HG02571 (cell line): ENCODE measurements around the gene KCTD6.

ENCODE experiments used
- ATAC-seq: cut with Tn5 transposase; IDR thresholded peaks from one replicate; pipeline ENCODE4 v1.9.1; 2021; ENCODE audit warnings: mild to moderate bottlenecking, moderate library complexity; ENCODE audit not compliant: unreplicated experiment

The KCTD6 gene

DNA sequence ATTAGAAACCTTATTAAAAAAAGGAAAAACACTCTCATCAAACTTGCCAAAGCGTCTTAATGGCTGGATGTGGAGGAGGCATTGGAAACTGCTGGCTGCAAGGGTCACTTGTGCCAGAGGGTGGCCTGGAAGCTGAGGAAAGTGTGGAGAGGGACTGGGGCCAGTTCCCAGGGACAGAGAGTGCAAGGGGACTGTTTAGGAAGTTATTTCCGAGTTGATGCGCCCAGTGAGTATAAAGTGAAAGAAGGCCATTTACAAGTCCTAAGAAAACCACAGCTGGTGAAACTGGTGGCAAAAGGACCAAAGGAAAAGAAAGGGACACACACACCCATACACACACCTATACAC, 7.2 kb upstream of the KCTD6 start:
- ATAC-seq = no peak

DNA sequence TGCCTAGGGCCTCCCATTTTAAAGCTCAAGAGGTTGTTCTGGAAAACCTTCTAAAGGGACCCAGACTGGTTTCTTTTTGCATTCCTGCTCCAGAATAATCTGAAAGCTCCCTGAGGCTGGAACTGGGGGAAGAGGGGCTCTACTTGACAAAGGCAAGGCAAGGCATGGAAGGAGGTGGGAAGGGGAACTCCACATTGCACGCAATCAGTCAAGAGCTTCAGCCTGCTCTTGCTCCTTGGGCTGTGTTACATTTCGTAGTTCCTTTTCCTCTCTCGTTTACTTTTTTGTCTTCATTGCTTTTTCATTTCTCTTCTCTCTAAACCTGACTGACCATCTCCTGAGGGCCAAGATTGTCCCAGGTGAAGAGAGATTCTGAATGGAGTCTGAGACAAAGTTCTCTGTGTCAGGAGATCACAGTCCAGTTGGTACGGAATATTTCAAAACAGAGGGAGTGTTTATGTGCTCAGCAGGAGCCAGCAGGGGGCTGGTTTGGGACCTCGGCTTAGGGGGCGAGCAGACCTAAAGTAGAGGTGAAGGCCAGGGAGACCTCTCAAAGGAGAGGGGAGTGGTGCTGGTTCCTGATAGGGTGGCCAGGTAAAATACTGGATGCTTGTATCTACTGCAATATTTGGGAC, 6.0 kb upstream of the KCTD6 start:
- no peak for ATAC-seq

DNA sequence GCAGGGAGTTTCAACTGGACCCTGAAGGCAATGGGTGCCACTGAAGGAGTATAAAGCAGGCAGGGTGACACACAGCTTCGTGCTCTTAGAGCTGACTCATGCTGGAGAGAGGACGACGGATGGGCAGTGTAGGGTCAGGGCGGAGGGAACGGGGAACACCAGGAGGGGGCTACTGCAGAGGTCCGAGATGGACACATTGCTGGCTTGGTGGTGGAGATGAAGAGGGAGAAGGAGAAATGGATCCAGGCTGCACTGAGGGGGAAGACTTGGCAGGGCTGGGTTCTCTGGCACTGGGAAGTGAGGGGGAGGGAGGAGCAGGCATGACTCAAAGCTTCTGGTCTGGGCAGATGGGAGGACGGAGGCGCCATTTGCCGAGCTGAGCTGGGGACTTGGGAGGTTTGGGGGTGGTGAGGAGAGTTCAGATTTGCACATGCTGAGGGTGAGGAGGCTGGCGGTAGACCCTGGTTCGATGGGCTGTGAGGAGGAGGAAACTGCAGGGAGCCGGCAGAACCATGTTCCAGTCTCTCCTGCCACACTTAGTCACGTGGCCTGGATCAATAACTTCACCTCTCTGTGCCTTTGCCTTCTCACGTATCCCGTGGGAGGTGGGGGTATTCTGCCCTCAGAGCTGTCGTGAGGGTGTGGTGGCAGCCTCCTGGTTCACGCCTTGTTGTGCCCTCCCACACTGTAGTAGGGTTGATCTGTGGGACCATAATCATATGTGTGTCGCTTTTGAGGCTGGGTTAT, 4.6 kb upstream of the KCTD6 start:
- no peak for ATAC-seq

DNA sequence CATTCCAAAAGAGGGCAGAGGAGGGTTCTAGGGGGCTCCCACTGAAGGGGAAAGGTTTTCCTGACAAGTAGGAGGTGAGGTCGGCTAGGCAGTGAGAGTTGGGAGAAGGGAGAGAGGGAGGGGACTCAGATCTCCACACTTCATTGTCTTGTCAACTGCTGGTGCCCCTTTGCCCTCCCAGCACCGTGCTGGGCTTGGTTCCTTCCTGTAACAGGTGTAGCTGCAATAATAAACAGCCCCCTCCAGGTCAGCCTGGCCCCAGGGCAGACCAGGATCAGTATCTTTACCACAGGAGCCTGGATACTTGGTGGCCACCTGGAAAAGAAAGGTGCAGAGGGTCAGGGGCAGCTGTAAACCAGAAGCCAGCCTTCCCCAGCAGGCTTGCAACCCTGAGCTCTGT, 2.9 kb upstream of the KCTD6 start:
- no peak for ATAC-seq

DNA sequence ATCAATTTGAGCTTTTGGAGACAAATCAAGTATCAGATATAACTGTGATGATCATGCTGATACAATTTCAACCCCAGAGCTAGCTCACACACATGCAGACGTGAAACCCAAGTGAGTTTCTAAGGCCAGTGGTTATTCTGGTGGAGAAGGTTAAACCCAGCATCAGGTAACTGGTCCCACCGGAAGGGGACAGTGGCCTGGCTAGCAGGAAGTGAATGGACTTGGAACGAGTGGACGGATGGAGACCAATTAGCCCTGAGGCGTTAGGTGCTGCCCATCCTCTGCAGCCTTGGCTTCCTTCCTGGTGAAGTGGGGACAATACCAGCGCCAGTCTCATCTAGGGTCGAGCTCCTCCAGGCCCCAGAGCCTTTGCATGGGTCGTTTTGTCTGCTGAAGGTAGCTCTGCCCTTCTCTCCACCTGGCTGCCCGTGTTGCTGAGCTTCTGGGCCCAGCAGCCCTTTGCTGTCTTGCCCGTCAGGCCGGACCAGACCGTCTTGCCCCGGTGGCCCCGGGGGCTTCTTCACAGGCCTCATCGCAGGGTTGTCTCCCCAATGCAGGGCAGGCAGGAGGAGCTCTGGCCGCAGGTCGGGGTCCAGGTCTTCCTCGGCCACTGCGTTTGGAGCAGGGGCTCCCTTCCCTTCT, 915 bp upstream of the KCTD6 start:
- no peak for ATAC-seq

DNA sequence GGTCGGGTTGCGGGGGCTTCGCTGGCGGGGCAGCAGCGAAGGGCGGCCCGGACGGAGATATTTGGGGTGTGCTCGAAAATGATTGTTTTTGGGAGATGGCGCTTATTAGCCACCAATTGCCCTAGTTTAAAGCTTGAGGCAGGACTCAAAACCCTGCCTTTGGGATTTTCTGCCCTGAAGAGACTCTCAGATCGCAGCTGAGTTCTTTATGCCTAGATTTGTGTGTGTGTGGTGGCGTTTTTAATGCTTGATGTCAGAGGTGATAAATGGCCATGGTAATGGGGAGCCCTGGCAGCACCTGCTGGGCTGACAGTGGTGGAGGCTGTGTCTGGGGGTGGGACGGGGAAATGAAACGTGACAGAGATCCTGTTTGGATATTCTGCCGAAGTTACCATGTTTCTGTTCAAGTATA, 604 bp downstream of the KCTD6 start:
- no peak for ATAC-seq

DNA sequence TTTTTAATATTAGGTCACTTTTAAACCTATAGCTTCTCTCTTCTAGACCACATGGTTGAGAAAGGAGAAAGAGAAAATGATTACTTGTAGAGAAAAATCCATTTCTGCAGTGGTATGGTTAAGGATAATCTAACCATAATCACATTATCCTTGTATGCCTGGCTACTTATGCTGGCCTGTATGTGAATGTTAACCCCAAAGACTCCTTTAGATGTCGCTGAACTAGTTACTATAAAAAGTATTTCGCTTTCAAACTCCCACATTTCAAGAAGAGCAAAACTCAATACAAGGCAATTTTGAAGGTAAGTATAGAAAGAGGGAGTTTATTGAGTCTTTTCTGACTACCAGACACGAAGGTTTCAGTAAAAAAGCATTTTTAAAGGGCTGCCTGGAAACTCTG, 2.2 kb downstream of the KCTD6 start:
- ATAC-seq = no peak

DNA sequence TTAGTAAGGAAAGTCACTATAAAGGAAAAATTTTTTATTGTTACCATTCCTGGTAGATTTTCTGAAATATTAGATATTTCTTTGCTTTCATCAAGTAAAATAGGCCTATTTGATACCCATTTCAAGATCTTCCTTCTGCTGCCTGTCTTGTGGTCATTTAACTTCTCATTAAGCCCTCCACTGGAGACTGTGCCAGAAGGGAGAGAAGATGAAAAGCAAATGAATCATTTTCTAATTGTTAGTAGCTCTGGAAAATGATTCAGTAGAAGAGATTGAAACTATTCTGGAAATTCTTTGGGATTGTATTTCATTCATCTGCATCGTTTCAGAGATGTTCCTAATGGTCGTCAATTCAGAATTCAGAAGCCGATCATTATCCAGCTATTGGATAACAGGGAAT, 3.2 kb downstream of the KCTD6 start:
- no peak for ATAC-seq

DNA sequence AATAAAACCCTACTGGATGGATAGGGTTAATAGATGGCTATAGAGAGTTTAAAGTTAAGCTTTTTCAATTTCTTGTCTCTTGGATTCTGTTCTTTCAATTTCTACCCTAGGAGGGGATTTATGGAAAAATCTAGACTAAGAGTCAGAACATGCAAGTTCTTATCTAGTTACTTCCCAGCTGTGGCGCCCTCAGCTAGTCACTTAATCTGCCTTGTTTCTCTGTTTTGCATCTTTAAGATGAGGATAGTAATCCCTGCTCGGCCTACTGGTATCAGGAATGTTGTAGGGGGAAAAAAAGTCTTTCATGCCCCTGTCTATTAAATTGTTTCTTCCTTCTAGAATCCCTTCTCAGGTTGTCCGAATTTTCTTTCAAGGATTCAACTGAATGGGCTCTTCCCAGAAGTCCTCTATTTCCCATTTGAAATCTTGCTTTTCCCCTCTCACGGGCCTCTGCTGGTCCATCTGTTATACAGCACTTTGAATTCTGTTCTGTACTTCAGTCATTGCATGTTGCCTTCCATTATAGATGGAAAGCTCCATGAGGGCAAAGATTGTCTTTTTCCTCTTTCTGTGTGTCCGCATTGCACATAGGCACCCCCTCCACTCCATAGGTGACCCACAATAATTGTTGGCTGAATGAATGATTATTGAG, 4.4 kb downstream of the KCTD6 start:
- no peak for ATAC-seq

DNA sequence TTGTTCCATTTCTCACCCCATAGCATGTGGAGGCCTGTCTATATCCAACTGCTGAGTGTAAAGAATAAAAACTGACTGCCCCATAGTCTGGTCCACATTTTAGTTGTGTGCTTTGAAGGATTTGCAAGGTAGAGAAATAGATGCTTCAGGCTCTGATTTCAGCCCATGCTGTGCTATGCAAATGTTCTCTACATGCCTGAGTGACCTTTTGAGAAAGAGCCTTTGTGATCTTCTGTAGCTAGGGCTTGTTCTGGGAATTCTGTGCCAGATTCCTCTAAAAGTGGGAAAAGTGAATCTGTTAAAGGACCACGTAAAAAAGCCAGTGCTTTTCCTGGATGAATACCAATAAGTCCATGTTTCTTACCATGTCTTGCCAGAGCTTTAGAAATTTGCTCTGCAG, 5.2 kb downstream of the KCTD6 start:
- no peak for ATAC-seq

DNA sequence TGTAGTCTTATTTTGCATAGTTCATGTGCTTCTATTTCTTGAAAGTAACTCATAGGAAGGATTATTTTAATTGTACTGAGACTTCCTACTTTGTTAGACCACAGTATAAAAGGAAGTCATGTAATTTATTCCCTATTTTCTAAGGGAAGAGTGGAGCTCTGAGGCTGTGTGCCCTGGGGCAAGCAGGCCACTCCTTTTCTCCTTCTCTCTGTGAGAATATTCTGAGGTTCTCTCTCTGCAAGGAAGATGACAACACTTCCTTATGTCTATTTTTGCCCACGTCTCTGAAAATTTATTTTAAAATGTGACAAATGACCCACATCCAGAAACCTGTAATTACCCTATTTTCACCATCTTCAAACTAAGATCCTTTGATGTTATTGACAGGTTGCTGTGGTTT, 11.0 kb downstream of the KCTD6 start:
- no peak for ATAC-seq

DNA sequence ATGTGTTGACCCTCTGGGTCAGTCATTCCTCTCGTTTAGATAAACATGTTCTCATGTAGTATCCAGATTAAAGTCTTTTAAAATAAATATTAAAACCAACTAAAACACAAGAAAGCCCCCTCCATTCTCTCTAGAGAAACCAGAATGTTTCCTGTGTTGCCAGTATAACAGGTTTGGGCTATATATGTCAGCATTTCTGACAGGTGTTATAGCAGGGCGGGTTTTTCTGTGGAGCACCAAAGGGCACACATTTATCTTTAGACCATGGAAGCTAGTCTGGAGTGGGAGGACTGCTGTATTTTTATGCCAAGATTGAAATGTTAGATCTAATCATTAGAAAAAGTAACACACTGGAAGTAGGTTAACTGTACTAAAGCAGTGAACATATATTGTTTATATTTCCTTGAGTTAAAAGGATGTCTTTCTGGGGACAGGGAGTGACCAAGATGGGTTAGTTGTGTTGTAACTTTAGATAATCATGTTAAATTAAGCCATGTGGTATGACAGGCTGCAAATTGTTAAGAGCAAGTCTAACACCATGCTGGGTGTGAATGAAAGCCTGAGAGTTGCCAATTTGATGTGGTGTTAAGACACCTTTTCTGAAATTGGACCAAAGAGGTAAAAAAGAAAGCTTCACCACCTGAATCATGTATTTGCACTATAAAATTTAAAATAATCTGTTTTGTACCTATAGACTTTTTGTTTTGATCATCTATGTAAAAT, 15.6 kb downstream of the KCTD6 start:
- no peak for ATAC-seq

DNA sequence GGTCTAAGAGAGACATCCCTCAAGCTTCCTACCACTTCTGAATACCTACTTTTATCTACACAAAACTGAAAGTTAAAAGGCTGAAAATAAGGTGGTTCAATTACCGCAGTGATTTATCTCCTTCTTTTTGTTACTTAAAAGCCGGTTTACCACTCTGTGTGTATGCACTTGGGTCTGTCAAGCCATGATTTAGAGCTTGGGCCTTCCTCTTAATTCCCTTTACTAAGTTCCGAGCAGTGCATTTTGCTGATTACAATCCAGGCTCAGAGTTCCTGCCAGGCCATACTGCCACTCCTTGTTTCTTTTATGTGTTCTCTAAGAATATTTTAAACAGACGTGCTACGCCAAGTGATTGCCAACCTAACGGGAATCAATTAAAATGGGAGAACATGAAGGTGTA, 16.5 kb downstream of the KCTD6 start:
- no peak for ATAC-seq

DNA sequence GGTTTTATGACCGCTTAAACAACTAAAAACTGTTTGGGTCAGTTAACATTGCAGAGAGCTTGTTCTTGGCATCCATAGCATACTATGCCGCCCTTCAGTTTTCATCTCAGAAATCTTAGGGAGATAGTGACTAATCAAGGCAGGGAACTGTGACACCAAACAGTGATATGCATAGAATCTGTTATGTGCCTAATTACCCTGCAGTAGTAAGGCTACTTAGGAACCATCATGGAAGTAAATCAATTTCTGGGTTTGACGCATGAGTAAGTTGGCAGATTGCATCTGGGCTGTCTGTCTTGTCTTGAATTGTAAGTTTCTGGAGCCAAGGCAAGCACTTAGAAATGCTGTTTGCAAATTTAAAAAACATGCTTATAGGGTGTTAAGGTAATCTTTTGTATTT, 22.5 kb downstream of the KCTD6 start:
- no peak for ATAC-seq

DNA sequence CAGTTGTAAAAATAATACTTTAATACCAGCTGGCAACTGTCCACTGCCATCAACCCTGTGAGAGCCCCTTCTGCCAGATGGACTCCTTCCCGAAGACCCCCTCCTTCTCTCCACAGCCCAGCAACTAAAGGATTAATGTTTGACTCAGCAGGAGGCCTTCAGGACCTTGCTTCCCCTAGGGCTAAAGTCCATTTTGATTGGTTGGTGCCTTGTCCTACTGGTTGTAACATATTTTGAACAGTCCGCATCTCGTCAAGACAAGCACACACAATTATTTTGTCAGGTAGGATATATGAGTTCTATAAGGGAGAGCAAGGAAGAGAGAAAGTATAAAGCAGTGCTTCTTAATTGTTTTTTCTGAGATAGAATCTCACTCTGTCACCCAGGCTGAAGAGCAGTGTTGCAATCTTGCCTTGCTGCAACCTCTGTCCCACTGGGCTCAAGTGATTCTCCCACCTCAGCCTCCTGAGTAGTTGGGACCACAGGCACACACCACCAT, 26.4 kb downstream of the KCTD6 start:
- no peak for ATAC-seq

DNA sequence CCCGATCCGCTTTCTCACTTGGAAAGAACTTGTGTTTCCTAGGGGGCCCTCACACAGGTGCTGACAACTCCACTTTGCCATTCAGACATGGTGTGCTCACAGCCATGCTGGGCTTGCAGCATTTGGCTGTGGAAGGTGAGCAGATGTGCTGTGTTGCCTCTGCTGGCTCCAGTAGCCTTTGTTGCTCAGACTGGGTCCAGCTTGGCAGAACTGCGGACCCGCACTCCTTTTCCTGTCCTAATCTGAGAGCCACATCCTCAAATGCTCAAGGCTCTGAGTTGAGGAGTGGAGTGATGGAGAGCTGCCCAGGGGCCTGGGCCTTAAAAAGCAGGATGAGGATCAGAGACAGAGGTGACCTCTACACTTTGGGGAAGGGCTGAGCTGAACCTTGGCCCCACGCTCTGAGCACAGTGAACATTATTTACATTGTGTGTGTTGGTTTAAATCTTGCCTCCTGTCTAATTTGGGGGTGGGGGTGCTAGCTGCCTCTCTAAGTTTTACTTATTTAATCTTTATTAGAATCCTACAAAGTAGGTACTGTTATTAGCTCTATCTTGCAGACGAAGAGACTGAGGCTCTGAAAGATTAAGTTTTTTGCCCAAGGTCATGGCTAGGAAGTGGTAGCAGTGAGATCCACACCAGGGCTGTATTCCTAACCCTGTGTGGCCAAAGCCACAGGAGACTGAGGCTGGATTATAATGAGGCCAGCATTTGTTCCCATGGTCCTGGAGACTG, 27.9 kb downstream of the KCTD6 start:
- ATAC-seq = no peak

DNA sequence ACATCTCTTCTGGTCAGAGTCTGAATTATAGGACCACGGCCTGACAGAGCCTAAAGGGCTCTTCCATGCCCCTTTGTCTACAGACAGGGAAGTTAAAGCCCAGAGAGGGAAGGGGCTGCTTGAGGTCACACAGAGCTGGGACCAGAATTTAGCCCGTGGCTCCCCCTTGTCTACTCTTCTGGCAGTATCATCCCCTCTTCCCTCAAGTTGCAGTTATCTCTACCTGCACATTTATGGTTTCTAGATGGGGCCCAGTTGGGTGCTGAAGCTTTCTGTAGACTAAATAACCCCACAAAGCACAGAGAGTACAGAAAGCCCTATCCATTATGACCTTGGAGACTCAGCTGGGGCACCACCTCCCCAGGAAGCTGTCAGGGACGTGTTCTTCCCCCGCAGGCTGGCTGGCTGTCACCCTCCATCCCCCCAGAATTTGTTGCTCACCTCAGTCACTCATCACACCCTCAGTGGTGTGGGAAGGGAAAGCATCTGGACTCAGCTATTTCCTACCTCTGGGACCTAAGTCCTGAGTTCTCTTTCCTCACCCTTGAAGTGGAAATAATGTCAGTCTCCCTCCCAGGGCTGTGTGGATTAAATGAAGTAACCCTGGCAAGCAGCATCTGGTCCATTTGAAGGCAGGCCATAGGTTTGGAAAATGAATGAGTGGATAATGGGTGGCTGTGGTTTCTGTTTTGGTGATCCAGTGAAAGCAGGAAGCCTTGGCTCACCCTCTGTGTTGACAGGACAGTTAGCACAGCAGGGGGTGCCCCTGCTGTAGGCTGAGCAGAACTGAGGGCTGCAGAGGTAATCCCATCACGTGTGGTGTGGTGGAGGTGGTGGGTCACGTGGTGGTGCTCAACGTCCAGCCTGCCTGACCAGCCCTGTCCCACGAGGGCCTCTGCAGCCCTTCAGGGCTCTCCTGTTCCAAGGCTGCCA, 28.8 kb downstream of the KCTD6 start:
- no peak for ATAC-seq

DNA sequence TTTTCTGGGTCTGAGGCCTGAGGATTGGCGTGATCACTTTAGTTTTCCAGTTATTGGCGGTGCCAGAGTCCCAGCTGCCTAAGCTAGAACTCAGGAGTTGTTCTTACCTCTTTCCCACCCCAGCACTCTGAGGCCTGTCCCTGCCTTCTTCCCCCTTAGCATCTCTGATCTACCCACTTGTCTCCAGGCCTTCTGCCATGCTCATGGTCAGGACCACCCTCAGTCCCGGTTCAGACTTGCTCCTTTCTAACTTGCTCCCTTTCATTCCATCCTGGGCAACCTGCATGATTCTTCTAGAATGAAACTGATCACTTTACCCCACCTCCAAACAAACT, 29.4 kb downstream of the KCTD6 start:
- no peak for ATAC-seq

DNA sequence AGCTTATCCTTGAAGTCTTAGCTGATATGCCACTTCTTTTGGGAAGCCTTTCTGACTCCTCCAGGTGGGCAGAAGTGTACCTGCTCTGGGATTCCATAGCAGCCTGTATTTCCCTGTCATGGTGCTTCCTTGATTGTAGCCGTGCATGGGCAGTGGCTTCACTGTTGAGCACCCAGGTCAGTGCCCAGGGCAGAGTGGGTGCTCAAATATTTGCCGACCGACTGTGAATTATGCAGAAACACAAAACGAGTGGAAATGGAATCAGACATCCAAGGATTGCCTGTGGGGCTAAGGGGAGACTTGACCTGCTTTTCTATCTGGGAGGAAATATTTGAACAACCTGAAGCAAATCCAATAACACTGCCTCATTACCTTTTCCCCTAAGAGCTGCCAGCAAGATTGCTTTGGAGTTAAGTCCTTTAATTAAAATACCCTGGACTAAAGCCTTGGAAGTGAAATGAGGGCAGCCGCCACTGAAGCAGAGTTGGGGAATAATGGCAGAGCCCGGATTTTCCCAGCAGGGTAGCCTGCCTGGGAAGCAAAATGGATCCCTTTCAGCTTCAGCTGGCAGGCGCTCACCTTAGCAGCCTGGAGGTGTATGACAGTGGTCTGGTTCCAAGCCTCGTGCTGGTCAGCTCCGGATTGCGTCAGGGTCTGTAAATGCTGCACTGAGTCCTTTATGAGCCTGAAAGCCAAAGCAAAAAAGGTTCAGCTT, 30.2 kb downstream of the KCTD6 start:
- ATAC-seq = no peak
